GM13976 (cell line): ENCODE measurements around the gene CAMK1.

Experiments
- DNase-seq: peaks from one replicate; pipeline ENCODE4 v3.0.0; 2012; ENCODE audit warnings: low spot score
- in situ Hi-C: fragments of 300-500 bp; cut with MboI; formaldehyde crosslinking; loops from one replicate; pipeline ENCODE4 v1.12.0; 2022; ENCODE audit warnings: low sequenced_read_pairs, mixed read lengths, inconsistent platforms; ENCODE audit not compliant: unreplicated experiment
- TF ChIP-seq, protein P1 (sequence below): IDR thresholded peaks from 2 replicates; pipeline ENCODE4 v1.5.1; 2012; ENCODE audit warnings: borderline replicate concordance, mild to moderate bottlenecking; ENCODE audit not compliant: insufficient read depth; ENCODE audit errors: extremely low read depth, missing control alignments, control extremely low read depth

CAMK1 gene

DNA sequence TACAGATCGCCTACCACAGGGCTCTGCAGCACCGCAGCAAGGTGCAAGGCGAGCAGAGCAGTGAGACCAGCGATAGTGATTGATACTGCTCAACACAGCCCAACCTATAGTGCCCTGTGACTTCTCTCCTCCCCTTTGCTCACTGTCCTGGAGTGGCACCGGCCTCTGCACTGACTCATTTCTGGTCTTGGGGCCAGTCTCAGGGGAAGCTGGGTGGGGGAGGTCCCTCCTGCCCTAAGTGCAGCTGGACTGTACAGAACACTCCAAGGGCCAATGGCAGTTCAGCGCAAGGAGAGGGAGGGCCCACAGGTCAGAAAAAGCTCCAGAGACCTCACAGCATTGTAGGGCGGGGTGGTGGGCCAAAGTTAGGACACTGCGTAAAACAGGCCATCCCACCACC is 22.5 kb downstream of the CAMK1 start:
- TF ChIP-seq, protein P1, sequence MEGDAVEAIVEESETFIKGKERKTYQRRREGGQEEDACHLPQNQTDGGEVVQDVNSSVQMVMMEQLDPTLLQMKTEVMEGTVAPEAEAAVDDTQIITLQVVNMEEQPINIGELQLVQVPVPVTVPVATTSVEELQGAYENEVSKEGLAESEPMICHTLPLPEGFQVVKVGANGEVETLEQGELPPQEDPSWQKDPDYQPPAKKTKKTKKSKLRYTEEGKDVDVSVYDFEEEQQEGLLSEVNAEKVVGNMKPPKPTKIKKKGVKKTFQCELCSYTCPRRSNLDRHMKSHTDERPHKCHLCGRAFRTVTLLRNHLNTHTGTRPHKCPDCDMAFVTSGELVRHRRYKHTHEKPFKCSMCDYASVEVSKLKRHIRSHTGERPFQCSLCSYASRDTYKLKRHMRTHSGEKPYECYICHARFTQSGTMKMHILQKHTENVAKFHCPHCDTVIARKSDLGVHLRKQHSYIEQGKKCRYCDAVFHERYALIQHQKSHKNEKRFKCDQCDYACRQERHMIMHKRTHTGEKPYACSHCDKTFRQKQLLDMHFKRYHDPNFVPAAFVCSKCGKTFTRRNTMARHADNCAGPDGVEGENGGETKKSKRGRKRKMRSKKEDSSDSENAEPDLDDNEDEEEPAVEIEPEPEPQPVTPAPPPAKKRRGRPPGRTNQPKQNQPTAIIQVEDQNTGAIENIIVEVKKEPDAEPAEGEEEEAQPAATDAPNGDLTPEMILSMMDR: no peak
- in situ Hi-C loops: no loop called here
- no peak for DNase-seq

DNA sequence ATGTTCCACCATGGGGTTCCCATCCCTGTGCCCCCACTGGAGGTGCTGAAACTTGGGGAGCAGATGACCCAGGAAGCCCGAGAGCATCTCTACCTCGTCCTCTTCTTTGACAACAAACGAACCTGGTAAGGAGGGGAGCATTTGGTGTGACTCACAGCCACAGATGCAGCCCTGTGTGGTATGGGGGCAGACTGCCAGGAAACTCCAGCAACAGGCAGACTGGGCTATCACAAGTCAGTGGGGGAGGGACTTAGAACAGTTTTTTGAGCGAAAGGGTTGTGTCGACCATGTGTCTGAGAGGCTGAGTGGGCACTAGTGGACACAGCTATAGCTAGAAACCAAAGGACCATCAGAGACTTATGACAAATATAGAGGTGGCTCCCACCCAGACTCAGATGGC is 23.4 kb downstream of the CAMK1 start:
- in situ Hi-C loops: no loop called here
- no peak for DNase-seq
- TF ChIP-seq, protein P1: no peak

DNA sequence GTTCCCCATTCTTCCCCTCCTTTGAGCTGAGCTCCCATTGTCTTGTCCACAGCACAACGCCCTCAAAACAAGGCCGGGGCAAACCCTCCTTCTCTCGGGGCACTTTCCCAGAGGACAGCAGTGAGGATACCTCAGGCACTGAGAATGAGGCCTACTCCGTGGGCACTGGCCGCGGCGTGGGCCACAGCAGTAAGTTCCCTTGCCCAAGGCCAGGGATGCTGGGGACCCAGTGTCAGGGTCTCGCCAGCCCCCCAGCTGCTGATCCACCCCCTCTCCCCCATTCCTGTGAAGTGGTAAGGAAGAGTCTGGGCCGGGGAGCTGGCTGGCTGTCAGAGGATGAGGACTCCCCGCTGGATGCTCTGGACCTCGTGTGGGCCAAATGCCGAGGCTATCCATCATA is 24.2 kb downstream of the CAMK1 start:
- TF ChIP-seq, protein P1: no peak
- no peak for DNase-seq
- in situ Hi-C loops: no loop called here

DNA sequence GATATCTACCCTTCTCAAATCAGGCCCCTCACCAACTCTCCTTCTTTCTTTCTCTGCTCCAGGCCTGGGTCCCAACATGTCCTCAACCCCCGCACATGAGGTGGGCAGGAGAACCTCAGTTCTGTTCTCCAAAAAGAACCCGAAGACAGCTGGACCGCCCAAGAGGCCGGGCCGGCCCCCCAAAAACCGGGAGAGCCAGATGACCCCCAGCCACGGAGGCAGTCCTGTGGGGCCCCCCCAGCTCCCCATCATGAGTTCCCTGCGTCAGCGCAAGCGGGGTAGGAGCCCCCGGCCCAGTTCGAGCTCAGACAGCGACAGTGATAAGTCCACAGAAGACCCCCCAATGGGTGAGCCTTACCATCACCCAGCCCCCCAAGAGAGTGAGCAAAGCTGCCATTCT is 25.6 kb downstream of the CAMK1 start:
- no peak for DNase-seq
- TF ChIP-seq, protein P1: no peak
- in situ Hi-C loops: no loop called here

DNA sequence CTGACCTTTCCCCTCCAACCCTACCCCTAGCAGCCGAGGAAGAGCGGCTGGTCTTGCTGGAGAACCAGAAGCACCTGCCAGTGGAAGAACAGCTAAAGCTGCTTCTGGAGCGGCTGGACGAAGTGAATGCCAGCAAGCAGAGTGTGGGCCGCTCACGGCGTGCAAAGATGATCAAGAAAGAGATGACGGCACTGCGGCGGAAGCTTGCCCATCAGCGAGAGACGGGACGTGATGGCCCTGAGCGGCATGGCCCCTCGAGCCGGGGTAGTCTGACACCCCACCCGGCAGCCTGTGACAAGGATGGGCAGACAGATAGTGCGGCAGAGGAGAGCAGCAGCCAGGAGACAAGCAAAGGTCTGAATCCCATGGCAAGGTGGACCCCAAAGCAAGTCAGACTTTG is 26.2 kb downstream of the CAMK1 start:
- TF ChIP-seq, protein P1: no peak
- in situ Hi-C loops: no loop called here
- DNase-seq: no peak

DNA sequence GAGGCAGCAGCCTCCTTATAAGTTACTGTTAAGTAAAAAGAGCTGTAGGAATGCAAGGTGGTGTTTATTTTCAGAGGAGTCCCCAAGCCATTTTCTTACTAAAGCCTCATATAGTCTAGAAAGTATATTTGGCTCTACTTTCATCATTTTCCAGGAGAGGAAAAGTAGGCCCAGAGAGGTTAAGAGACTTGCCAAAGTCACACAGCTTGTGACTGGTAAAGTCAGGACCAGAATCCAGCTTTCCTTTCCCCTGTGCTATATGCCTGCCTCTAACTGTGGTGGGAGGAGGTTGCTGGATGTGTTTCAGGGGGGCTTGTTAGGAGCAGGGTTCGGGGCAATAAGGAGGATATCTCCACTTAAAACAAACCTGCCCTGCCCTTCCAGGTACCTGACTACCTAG is 27.2 kb downstream of the CAMK1 start:
- TF ChIP-seq, protein P1: no peak
- in situ Hi-C loops: no loop called here
- no peak for DNase-seq

DNA sequence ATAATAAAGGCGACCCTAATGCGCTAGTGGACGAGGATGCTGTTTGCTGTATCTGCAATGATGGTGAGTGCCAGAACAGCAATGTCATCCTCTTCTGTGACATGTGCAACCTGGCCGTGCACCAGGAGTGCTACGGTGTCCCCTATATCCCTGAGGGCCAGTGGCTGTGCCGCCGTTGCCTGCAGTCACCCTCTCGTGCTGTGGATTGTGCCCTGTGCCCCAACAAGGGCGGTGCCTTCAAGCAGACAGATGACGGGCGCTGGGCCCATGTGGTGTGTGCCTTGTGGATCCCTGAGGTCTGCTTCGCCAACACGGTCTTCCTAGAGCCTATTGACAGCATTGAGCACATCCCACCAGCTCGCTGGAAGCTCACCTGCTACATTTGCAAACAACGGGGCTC is 30.6 kb downstream of the CAMK1 start:
- no peak for DNase-seq
- TF ChIP-seq, protein P1: no peak
- in situ Hi-C loops: no loop called here
